ENCODE measurements around the gene MTARC2.

MTARC2 gene

DNA sequence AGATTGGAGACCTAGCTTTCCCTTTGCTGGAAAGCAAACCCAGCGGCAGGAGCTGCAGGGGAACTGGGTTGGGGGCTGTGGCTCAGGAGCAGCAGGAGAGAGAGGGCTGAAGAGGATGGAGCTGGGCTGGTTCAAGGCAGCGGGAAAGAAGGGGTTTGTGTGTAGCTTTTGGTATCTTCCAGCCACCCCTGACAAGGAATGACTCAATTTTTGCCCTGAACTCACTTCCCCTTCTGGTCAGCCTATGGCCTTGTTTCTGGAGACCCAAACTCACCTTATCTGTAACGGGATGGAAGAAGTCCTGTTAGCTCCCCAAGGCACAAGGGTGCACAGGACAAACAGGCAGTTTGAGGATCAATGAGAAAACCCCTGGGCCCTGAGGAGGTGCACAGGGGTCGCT, 44.8 kb upstream of the MTARC2 start:
- TF ChIP-seq, protein P1, sequence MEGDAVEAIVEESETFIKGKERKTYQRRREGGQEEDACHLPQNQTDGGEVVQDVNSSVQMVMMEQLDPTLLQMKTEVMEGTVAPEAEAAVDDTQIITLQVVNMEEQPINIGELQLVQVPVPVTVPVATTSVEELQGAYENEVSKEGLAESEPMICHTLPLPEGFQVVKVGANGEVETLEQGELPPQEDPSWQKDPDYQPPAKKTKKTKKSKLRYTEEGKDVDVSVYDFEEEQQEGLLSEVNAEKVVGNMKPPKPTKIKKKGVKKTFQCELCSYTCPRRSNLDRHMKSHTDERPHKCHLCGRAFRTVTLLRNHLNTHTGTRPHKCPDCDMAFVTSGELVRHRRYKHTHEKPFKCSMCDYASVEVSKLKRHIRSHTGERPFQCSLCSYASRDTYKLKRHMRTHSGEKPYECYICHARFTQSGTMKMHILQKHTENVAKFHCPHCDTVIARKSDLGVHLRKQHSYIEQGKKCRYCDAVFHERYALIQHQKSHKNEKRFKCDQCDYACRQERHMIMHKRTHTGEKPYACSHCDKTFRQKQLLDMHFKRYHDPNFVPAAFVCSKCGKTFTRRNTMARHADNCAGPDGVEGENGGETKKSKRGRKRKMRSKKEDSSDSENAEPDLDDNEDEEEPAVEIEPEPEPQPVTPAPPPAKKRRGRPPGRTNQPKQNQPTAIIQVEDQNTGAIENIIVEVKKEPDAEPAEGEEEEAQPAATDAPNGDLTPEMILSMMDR (IDR thresholded peaks at IDR 0.05; ENCODE audit: insufficient read depth, low read depth, low read length, missing control alignments): no peak
- H3K4me3 ChIP-seq (ENCODE audit: low read depth, low read length): no peak overlapping the region
- DNase-seq (ENCODE audit: low read depth): no peak

DNA sequence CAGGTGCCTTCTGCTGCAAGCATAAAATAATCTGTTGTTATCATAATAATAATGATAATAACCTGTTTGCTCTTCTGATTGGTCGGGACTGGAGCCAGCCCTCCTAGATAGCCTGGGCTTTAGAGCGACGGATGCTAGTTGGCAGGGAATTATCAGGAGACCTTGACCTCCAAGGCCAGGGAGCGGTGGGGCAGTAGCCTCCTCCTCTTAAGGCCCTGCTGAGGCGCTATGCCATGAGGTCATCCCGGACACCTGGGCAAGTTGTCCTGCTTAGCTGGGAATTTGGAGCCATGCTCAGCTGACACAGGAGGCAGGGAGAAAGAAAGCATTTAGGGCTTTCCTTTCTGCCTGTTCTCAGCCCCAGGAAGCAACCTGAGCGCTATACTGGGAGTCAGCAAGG, 42.3 kb upstream of the MTARC2 start:
- no peak overlapping the region for H3K4me3 ChIP-seq (ENCODE audit: low read depth, low read length)
- TF ChIP-seq, protein P1 (IDR thresholded peaks at IDR 0.05; ENCODE audit: insufficient read depth, low read depth, low read length, missing control alignments): no peak
- DNase-seq (ENCODE audit: low read depth): no peak

DNA sequence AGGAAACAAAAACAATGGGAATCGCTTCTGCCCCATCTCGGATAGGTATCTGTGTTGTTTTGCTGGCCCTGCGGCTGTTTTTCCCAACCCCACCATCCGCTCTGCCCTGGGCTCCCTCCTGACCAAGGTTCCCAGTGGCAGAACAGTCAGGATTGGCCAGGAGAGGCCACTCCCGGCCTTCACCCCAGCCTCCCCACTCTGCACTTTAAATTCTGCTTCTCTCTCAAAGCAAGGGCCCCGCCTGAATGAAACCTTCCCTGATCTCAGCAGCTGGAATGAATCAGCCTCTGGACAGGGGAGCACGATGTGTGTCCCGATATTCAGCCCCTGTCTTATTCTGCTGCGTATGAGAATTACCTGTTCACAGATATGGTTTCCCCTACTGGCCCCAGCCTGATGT, 41.6 kb upstream of the MTARC2 start:
- TF ChIP-seq, protein P1 (IDR thresholded peaks at IDR 0.05; ENCODE audit: insufficient read depth, low read depth, low read length, missing control alignments): no peak
- no peak for DNase-seq (ENCODE audit: low read depth)
- H3K4me3 ChIP-seq (ENCODE audit: low read depth, low read length): no peak overlapping the region

DNA sequence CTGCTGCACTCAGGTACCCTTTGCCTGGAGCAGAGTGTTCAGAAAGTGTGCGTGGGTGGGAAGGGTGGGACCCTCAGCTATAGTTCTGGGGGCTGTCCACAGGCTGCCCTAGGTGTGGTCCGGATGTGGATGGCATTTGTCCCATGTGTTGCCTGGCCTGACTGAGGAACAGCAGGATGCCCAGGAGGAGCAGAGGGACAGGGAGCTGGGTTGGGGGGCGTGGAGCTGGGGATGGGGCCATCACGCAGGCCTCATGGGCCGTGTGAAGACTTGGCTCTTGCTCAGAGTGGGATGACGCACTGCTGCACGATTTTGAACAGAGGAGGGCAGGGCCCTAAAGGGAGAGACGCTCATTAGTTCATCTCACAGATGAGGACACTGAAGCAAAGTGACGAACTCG, 41.0 kb upstream of the MTARC2 start:
- no peak for DNase-seq (ENCODE audit: low read depth)
- H3K4me3 ChIP-seq (ENCODE audit: low read depth, low read length): no peak overlapping the region
- TF ChIP-seq, protein P1 (IDR thresholded peaks at IDR 0.05; ENCODE audit: insufficient read depth, low read depth, low read length, missing control alignments): no peak

DNA sequence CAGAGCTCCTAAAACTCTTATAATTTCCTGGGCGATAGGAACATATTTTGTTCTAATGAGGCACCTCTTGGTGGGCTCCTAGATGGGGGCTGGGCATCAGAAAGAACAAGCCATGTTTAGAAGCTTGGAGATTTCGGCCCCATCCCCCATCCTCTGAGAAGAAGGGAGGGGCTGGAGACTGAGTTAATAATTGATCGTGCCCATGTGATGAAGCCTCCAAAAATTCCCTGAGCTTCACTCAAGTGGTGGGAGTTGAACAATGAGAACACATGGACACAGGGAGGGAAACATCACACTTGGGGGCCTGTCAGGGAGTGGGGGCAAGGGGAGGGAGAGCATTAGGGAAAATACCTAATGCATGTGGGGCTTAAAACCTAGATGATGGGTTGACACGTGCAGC, 39.9 kb upstream of the MTARC2 start:
- TF ChIP-seq, protein P1 (IDR thresholded peaks at IDR 0.05; ENCODE audit: insufficient read depth, low read depth, low read length, missing control alignments): no peak
- H3K4me3 ChIP-seq (ENCODE audit: low read depth, low read length): no peak overlapping the region
- DNase-seq (ENCODE audit: low read depth): no peak

DNA sequence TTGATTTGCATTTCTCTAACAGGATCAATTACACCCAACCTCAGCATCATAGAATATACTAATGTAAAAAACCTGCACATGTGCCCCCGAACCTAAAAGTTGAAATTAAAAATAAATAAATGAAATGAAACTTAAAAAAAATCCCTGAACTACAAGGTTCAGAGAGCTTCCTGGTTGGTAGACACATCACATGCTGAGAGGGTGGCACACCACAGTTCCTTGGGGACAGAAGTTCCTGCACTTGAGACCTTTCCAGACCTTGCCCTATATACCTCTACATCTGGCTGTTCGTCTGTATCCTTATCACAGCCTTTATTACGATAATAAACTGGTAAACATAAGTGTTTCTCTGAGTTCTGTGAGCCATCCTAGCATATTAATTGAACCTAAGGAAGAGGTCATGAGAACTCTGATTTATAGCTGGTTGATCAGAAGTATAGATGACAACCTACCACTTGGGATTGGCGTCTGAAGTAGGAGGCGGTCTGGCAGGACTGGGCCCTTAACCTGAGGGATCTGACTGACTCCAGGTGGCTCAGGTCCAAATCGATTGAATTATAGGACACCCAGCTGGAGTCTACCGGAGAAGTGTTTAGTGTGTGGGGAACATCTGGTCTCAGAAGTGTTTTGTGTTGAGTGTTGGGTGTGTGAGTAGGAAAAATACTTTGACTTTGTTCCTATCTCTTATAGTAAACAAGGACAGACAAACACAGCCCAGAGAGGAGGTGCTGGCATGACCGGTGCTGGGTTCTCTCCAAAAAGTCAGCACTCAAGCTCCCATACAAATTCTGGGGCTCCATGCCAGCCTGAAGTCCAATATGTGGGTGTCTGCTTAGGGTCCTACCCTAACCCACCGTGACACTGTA, 39.0 kb upstream of the MTARC2 start:
- no peak overlapping the region for H3K4me3 ChIP-seq (ENCODE audit: low read depth, low read length)
- no peak for DNase-seq (ENCODE audit: low read depth)
- TF ChIP-seq, protein P1 (IDR thresholded peaks at IDR 0.05; ENCODE audit: insufficient read depth, low read depth, low read length, missing control alignments): no peak

DNA sequence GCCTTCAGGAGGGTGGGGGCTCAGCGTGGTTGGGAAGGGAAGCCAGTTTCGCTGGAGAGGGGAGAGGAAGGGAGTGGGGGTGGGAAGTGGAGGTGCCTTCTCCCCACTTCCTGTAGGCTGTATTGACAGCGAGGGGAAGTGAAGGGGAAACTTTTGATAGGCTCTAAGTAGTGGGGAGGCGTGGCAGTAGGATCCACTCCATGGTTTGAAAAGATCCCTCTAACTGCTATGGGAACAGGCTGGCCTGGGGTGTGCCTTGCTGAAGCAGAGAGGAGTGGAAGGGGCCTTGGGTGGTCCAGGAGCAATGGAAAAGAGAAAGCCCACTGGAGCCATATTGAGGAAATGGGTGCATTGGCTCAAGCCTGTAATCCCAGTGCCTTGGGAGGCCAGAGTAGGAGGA, 37.8 kb upstream of the MTARC2 start:
- H3K4me3 ChIP-seq (ENCODE audit: low read depth, low read length): no peak overlapping the region
- TF ChIP-seq, protein P1 (IDR thresholded peaks at IDR 0.05; ENCODE audit: insufficient read depth, low read depth, low read length, missing control alignments): no peak
- no peak for DNase-seq (ENCODE audit: low read depth)
